GM12878 (cell line): Measurements from ENCODE around the gene RNASE12. TPM values are rescaled to one million over a fixed set of nuclear protein-coding genes. Genes with fewer than 3 reads are reported as not detected.

Experiments used
- ATAC-seq: fragments of 200-7000 bp; cut with Tn5 transposase; 3 replicates; pipeline ENCODE4 v1.9.1; 2020; ENCODE audit warnings: mild to moderate bottlenecking, moderate library complexity
- BruUV-seq: library from RNA; stranded (reverse); fragments of 400-500 nt; replicated peaks from 2 replicates; lab custom pipeline; 2021; lab: Mats Ljungman, UMichigan
- CTCF ChIA-PET: fragments of 300-600 bp; sonication (Branson Sonifier 250); formaldehyde crosslinking; extraction: SDS; loops from one replicate; lab custom pipeline; 2021; ENCODE audit warnings: inconsistent platforms; lab: Yijun Ruan, JAX
- POLR2A ChIA-PET: fragments of 350-600 bp; formaldehyde crosslinking; extraction: SDS; loops from one replicate; lab custom pipeline; 2021; ENCODE audit warnings: inconsistent platforms; lab: Charles Lee
- RAD21 ChIA-PET: fragments of 300-600 bp; sonication (Branson Sonifier 250); formaldehyde crosslinking; loops from one replicate; lab custom pipeline; 2023; ENCODE audit warnings: antibody characterized with exemption; ENCODE audit not compliant: unreplicated experiment; lab: Charles Lee
- SMC1A ChIA-PET: fragments of 300-600 bp; sonication (Branson Sonifier 250); formaldehyde crosslinking; loops from one replicate; lab custom pipeline; 2023; ENCODE audit not compliant: unreplicated experiment, uncharacterized antibody; lab: Charles Lee
- DNase-seq: peaks from one replicate; pipeline ENCODE4 v3.0.0-alpha.2; 2011; ENCODE audit warnings: low read depth, low spot score
- FAIRE-seq: peaks from 3 replicates; lab custom pipeline; 2011; peaks lifted over from hg19 to GRCh38; lab: Jason Lieb, UNC
- H2AFZ ChIP-seq: 2 replicates; pipeline ENCODE4 v1.6.0; 2011; ENCODE audit warnings: low read depth, low read length, control low read depth; ENCODE audit not compliant: control insufficient read depth
- H3K27ac ChIP-seq: 2 replicates; pipeline ENCODE4 v1.5.1; 2011; ENCODE audit warnings: control low read depth; ENCODE audit not compliant: control insufficient read depth, insufficient read depth
- H3K27me3 ChIP-seq, 2 experiments: replicated peaks in 1 of 2; 2 replicates each; pipeline versions ENCODE4 v1.6.0 to v1.6.1; 2011; ENCODE audit warnings: low read length in 1 of 2; ENCODE audit not compliant: control insufficient read depth in 2 of 2, insufficient read depth in 2 of 2
- H3K36me3 ChIP-seq, 2 experiments: 2 replicates each; pipeline ENCODE4 v1.5.1; 2011; ENCODE audit warnings: low read length in 1 of 2; ENCODE audit not compliant: control insufficient read depth in 2 of 2, insufficient read depth in 2 of 2
- H3K4me1 ChIP-seq: 2 replicates; pipeline ENCODE4 v1.6.1; 2011; ENCODE audit warnings: mild to moderate bottlenecking, low read length, moderate library complexity, mixed read lengths; ENCODE audit not compliant: control insufficient read depth, insufficient read depth
- H3K4me2 ChIP-seq: 2 replicates; pipeline ENCODE4 v1.6.0; 2011; ENCODE audit warnings: control low read depth; ENCODE audit not compliant: control insufficient read depth, insufficient read depth
- H3K4me3 ChIP-seq: fragments of 200-600 bp; sonication (generic); 2 replicates; pipeline ENCODE4 v1.5.1; 2016
- H3K79me2 ChIP-seq: 2 replicates; pipeline ENCODE4 v1.6.0; 2011; ENCODE audit warnings: low read length; ENCODE audit not compliant: control insufficient read depth, insufficient read depth
- H3K9ac ChIP-seq: 2 replicates; pipeline ENCODE4 v1.8.0; 2011; ENCODE audit warnings: low read length, control low read depth, mixed read lengths; ENCODE audit not compliant: control insufficient read depth, insufficient read depth
- H3K9me3 ChIP-seq: replicated peaks from 3 replicates; pipeline ENCODE4 v1.5.1; 2011; ENCODE audit warnings: mild to moderate bottlenecking, low read length; ENCODE audit not compliant: control insufficient read depth, insufficient read depth
- H4K20me1 ChIP-seq: 2 replicates; pipeline ENCODE4 v1.6.0; 2011; ENCODE audit not compliant: control insufficient read depth, insufficient read depth
- ATF2 ChIP-seq: IDR thresholded peaks from 2 replicates; pipeline ENCODE4 v1.6.1; 2012; ENCODE audit warnings: low read length, inconsistent platforms
- ATF7 ChIP-seq: fragments of 450-650 bp; IDR thresholded peaks from 2 replicates; pipeline ENCODE4 v1.6.1; 2016; ENCODE audit warnings: low read depth, mild to moderate bottlenecking
- CHD2 ChIP-seq: IDR thresholded peaks from 2 replicates; pipeline ENCODE4 v1.6.1; 2011; ENCODE audit warnings: low read depth, low read length, improper control_type of control experiment, borderline replicate concordance
- EED ChIP-seq: sonication (generic); IDR thresholded peaks from 2 replicates; pipeline ENCODE4 v1.6.1; 2016; ENCODE audit warnings: antibody characterized with exemption, low read depth
- IKZF1 ChIP-seq: fragments of 450-650 bp; conservative IDR thresholded peaks from 2 replicates; pipeline ENCODE4 v1.6.1; 2017; ENCODE audit warnings: antibody characterized with exemption, mild to moderate bottlenecking
- IKZF2 ChIP-seq, 2 experiments: fragments of 450-650 bp; IDR thresholded peaks; 2 replicates each; pipeline ENCODE4 v1.6.1; 2017; ENCODE audit warnings: mild to moderate bottlenecking in 2 of 2, moderate library complexity in 2 of 2
- IRF4 ChIP-seq: IDR thresholded peaks from 2 replicates; pipeline ENCODE4 v1.6.1; 2011; ENCODE audit warnings: low read depth, low read length
- JUNB ChIP-seq: IDR thresholded peaks from 2 replicates; pipeline ENCODE4 v1.6.1; 2016; ENCODE audit warnings: antibody characterized with exemption, mild to moderate bottlenecking
- MEF2A ChIP-seq: IDR thresholded peaks from 2 replicates; pipeline ENCODE4 v1.6.1; 2011; ENCODE audit warnings: low read depth, mild to moderate bottlenecking, low read length, moderate library complexity; ENCODE audit not compliant: insufficient read depth
- MYC ChIP-seq: IDR thresholded peaks from 2 replicates; pipeline ENCODE4 v1.6.1; 2011; ENCODE audit warnings: mild to moderate bottlenecking, low read length, moderate library complexity, inconsistent platforms; ENCODE audit not compliant: insufficient read depth, insufficient replicate concordance, insufficient read length, severe bottlenecking
- NFIC ChIP-seq: IDR thresholded peaks from 2 replicates; pipeline ENCODE4 v1.6.1; 2012; ENCODE audit warnings: low read depth, mild to moderate bottlenecking, inconsistent platforms, low read length, moderate library complexity
- PAX8 ChIP-seq: fragments of 450-650 bp; IDR thresholded peaks from 2 replicates; pipeline ENCODE4 v1.6.1; 2017; ENCODE audit warnings: mild to moderate bottlenecking, moderate library complexity
- POLR2AphosphoS5 ChIP-seq: IDR thresholded peaks from 2 replicates; pipeline ENCODE4 v1.6.1; 2011; ENCODE audit warnings: mild to moderate bottlenecking, low read length, inconsistent platforms
- PRDM15 ChIP-seq: fragments of 450-650 bp; formaldehyde crosslinking; IDR thresholded peaks from 2 replicates; pipeline ENCODE4 v1.4.0; 2020; ENCODE audit warnings: mild to moderate bottlenecking, moderate library complexity
- RCOR1 ChIP-seq: conservative IDR thresholded peaks from 2 replicates; pipeline ENCODE4 v1.6.1; 2012; ENCODE audit warnings: low read depth, low read length, improper control_type of control experiment
- SKIL ChIP-seq: fragments of 450-650 bp; IDR thresholded peaks from 2 replicates; pipeline ENCODE4 v1.6.1; 2017; ENCODE audit warnings: mild to moderate bottlenecking, low read depth, inconsistent platforms; ENCODE audit not compliant: poor library complexity, severe bottlenecking
- SUPT20H ChIP-seq: IDR thresholded peaks from 2 replicates; pipeline ENCODE4 v1.6.1; 2011; ENCODE audit warnings: low read depth, mild to moderate bottlenecking, low read length, moderate library complexity, borderline replicate concordance; ENCODE audit not compliant: control insufficient read depth
- WGBS: methylation state at CpG from one replicate; pipeline ENCODE4 v1.1.6; 2016; ENCODE audit warnings: low lambda C conversion rate; ENCODE audit not compliant: insufficient replicate concordance, insufficient coverage; ENCODE audit errors: missing lambda C conversion rate; 5-methylcytosine and 5-hydroxymethylcytosine counted together
- in situ Hi-C: fragments of 300-500 bp; cut with MboI; formaldehyde crosslinking; loops from 9 replicates; pipeline ENCODE4 v1.14.3; 2018; ENCODE audit warnings: mixed read lengths
- intact Hi-C: fragments of 100-400 bp; cut with micrococcal nuclease; formaldehyde crosslinking; loops from one replicate; pipeline ENCODE4 v1.14.2; 2022; ENCODE audit not compliant: unreplicated experiment
- polyA plus RNA-seq, 11 experiments: library from polyadenylated mRNA; depleted of rRNA in 4 of 11; unstranded in 6 of 11; stranded (reverse) in 5 of 11; fragments of >200 nt; fragmentation: Nextera tagmentation in 4 of 11; fragmentation: Illumina TruSeq in 1 of 11; extraction: Ambion mirVana in 4 of 11; extraction: Trizol in 1 of 11; gene quantifications; 1 replicate in 1 of 11; 2 replicates in 10 of 11; pipeline versions ENCODE4 v1.2.1 to v1.2.3, GENCODE V29; 2011 to 2016; ENCODE audit warnings: inconsistent platforms in 2 of 11, missing spikeins in 2 of 11, low read depth in 1 of 11
- total RNA-seq, 4 experiments: library from RNA; depleted of rRNA in 3 of 4; stranded (reverse); fragments of >200 nt in 3 of 4; fragmentation: Illumina TruSeq in 1 of 4; extraction: Trizol in 1 of 4; gene quantifications; 2 replicates each; pipeline versions ENCODE4 v1.2.1 to v1.2.3, GENCODE V29; 2013 to 2021

Gene RNASE12
- total and polyA plus RNA-seq, 10 of the 15 experiments (the other 5 are each of a cell fraction or from before 2014, with no cell fraction given) = not detected

GRCh38 chr14:20618271-20618749, 27.1 kb upstream of the RNASE12 start:
- CTCF ChIA-PET = interaction anchor here (0.6 to 9.0 kb wide), 4 partner anchors 64 to 275 kb away, joined by 3 to 79 read pairs (median 4); partner anchors contain the start of genes PARP2 and RNASE4
- FAIRE-seq = no peak
- peak; percentile 32; the same call in 1 of the 2 replicates for TF ChIP-seq NFIC
- peak; percentile 40; the same call in 1 of the 2 replicates for TF ChIP-seq JUNB
- TF ChIP-seq MEF2A = no peak
- TF ChIP-seq ATF7 = peak; percentile 85
- TF ChIP-seq POLR2AphosphoS5 = no peak
- peak in 1 of 2 experiments; percentile 45; a peak in 1 of 4 replicates for TF ChIP-seq IKZF2 (IDR thresholded peaks at IDR 0.05)
- TF ChIP-seq SKIL = no peak
- no peak for TF ChIP-seq CHD2
- peak; percentile 45 for TF ChIP-seq IKZF1
- no peak for TF ChIP-seq IRF4
- no peak for TF ChIP-seq SUPT20H
- TF ChIP-seq ATF2 = peak; percentile 28; the same call in 1 of the 2 replicates
- no peak for TF ChIP-seq RCOR1
- TF ChIP-seq EED = 0 out of 2 replicates have a peak, but pooled peaks have one; percentile 28
- no peak for TF ChIP-seq PRDM15 (CRISPR knock-in tag)
- TF ChIP-seq MYC = no peak
- TF ChIP-seq PAX8 = no peak

More at GRCh38 chr14:20618271-20618749, 27.1 kb upstream of the RNASE12 start:
- BruUV-seq = no TSS peak
- Histone ChIP-seq H3K4me1 (peaks cover 28% of the 10 kb centered on the region), H3K36me3 (no peaks in the 10 kb centered on the region), H3K27ac (peak overlapping the region; percentile 37; the same call in 1 of the 2 replicates), H3K79me2 (no peaks in the 10 kb centered on the region), H3K27me3 (no peaks in the 10 kb centered on the region), H4K20me1 (no peaks in the 10 kb centered on the region), H3K4me3 (no peak overlapping the region), H3K9ac (no peak overlapping the region), H3K9me3 (no peaks in the 10 kb centered on the region), H3K4me2 (peak overlapping the region; percentile 27; the same call in 1 of the 2 replicates), H2AFZ (no peak overlapping the region; the same call in 1 of the 2 replicates)
- ChIA-PET SMC1A (interaction anchor here (0.7 to 1.7 kb wide), 6 partner anchors 10 to 73 kb away, joined by 3 to 8 read pairs (median 4); no protein-coding TSS in a partner anchor), RAD21 (interaction anchor here (0.7 to 1.6 kb wide), 7 partner anchors 13 to 453 kb away, joined by 3 to 6 read pairs (median 3); no protein-coding TSS in a partner anchor), POLR2A (interaction anchor here (0.9 to 1.7 kb wide), 3 partner anchors 14 to 63 kb away, joined by 3 to 11 read pairs (median 5); no protein-coding TSS in a partner anchor)
- intact Hi-C loops = no loop called here
- in situ Hi-C loops = no loop called here
- 22% methylated on average over 4 of the region's 4 CpGs for WGBS
- 0 out of 3 replicates have a peak, but pooled peaks have one; percentile 8 for ATAC-seq
- no peak for DNase-seq
